ENCODE data around the gene SLAMF8. TPM values are rescaled to one million over a fixed set of nuclear protein-coding genes. Genes with fewer than 3 reads are reported as not detected.

The SLAMF8 gene
- total RNA-seq, 1 experiment from 2014 or later: not detected

- BruUV-seq (replicated peaks): no TSS peak
- DNase-seq (ENCODE audit: low read depth, low spot score) (no peak), ATAC-seq (no peak)
- Histone ChIP-seq H3K4me1 (ENCODE audit: control insufficient read depth, insufficient read depth, low read length) (no peaks in the 10 kb centered on the region), H3K27ac (ENCODE audit: low read length) (no peak overlapping the region), H3K27me3 (ENCODE audit: control insufficient read depth, insufficient read depth, low read length) (no peaks in the 10 kb centered on the region), H3K9me3 (ENCODE audit: control insufficient read depth, insufficient read depth, low read depth, low read length) (no peaks in the 10 kb centered on the region), H3K4me3 (ENCODE audit: low read depth in 2 of 2, low read length in 2 of 2) (no peak overlapping the region), H3K36me3 (ENCODE audit: control insufficient read depth, insufficient read depth, low read length) (no peaks in the 10 kb centered on the region)
- intact Hi-C loops (cut with micrococcal nuclease; ENCODE audit: unreplicated experiment): no loop called here
- POLR2A ChIA-PET: no interaction called here
- TF ChIP-seq TCF7L2 (IDR thresholded peaks at IDR 0.05; ENCODE audit: low read depth, low read length): no peak
- TF ChIP-seq CTCF (IDR thresholded peaks at IDR 0.05): no peak
- TF ChIP-seq SIN3A (IDR thresholded peaks at IDR 0.05; ENCODE audit: borderline replicate concordance, insufficient read depth, low read depth, low read length): no peak
- TF ChIP-seq POLR2AphosphoS5 (IDR thresholded peaks at IDR 0.05; ENCODE audit: low read depth, low read length): no peak
- TF ChIP-seq, protein P1, sequence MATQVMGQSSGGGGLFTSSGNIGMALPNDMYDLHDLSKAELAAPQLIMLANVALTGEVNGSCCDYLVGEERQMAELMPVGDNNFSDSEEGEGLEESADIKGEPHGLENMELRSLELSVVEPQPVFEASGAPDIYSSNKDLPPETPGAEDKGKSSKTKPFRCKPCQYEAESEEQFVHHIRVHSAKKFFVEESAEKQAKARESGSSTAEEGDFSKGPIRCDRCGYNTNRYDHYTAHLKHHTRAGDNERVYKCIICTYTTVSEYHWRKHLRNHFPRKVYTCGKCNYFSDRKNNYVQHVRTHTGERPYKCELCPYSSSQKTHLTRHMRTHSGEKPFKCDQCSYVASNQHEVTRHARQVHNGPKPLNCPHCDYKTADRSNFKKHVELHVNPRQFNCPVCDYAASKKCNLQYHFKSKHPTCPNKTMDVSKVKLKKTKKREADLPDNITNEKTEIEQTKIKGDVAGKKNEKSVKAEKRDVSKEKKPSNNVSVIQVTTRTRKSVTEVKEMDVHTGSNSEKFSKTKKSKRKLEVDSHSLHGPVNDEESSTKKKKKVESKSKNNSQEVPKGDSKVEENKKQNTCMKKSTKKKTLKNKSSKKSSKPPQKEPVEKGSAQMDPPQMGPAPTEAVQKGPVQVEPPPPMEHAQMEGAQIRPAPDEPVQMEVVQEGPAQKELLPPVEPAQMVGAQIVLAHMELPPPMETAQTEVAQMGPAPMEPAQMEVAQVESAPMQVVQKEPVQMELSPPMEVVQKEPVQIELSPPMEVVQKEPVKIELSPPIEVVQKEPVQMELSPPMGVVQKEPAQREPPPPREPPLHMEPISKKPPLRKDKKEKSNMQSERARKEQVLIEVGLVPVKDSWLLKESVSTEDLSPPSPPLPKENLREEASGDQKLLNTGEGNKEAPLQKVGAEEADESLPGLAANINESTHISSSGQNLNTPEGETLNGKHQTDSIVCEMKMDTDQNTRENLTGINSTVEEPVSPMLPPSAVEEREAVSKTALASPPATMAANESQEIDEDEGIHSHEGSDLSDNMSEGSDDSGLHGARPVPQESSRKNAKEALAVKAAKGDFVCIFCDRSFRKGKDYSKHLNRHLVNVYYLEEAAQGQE (IDR thresholded peaks at IDR 0.05; ENCODE audit: insufficient read depth in 1 of 2, low read depth in 2 of 2, low read length in 1 of 2): no peak
- in situ Hi-C loops (cut with HindIII; ENCODE audit: low pct_unique_long_range_greater_than_20kb, low sequenced_read_pairs): no loop called here
- CTCF ChIA-PET: no interaction called here
These were observed 39.7 kb upstream of the SLAMF8 start for GRCh38 chr1:159786966-159787365.

- peaks cover 5% of the 10 kb centered on the region; the same call in 1 of the 2 replicates for H3K27me3 ChIP-seq (ENCODE audit: control insufficient read depth, insufficient read depth, low read length)
- no TSS peak for BruUV-seq (replicated peaks)
- no peak for ATAC-seq
- CTCF ChIA-PET: interaction anchor here (0.6 to 0.9 kb wide), 3 partner anchors 103 to 388 kb away, joined by 3 to 4 read pairs (median 3); no protein-coding TSS in a partner anchor
- no peaks in the 10 kb centered on the region for H3K4me1 ChIP-seq (ENCODE audit: control insufficient read depth, insufficient read depth, low read length)
- POLR2A ChIA-PET: interaction anchor here (0.6 kb wide), 1 partner anchor 458 kb away, joined by 7 read pairs; no protein-coding TSS in a partner anchor
- intact Hi-C loops (cut with micrococcal nuclease; ENCODE audit: unreplicated experiment): no loop called here
- H3K36me3 ChIP-seq (ENCODE audit: control insufficient read depth, insufficient read depth, low read length): no peaks in the 10 kb centered on the region
- TF ChIP-seq TCF7L2 (IDR thresholded peaks at IDR 0.05; ENCODE audit: low read depth, low read length) (no peak), CTCF (IDR thresholded peaks at IDR 0.05) (peak; percentile 77)
- no peak overlapping the region for H3K27ac ChIP-seq (ENCODE audit: low read length)
- H3K4me3 ChIP-seq (ENCODE audit: low read depth in 2 of 2, low read length in 2 of 2): no peak overlapping the region
- peak; percentile 18 for DNase-seq (ENCODE audit: low read depth, low spot score)
- H3K9me3 ChIP-seq (ENCODE audit: control insufficient read depth, insufficient read depth, low read depth, low read length): no peaks in the 10 kb centered on the region
- in situ Hi-C loops (cut with HindIII; ENCODE audit: low pct_unique_long_range_greater_than_20kb, low sequenced_read_pairs): no loop called here
These were observed 36.3 kb upstream of the SLAMF8 start for GRCh38 chr1:159790237-159790917.

Data from Panc1 (cell line).